Endodermal cell (in vitro differentiated cells): Measurements from ENCODE around the gene HDAC4. TPM values are rescaled to one million over a fixed set of nuclear protein-coding genes. Genes with fewer than 3 reads are reported as not detected.

ENCODE experiments used
- DNase-seq: peaks from one replicate; pipeline ENCODE4 v3.0.0-alpha.2; 2017
- H3K27ac ChIP-seq: 2 replicates; pipeline ENCODE4 v1.5.1; 2013; ENCODE audit warnings: mild to moderate bottlenecking, low read depth, low read length, moderate library complexity
- H3K27me3 ChIP-seq: 2 replicates; pipeline ENCODE4 v1.6.1; 2013; ENCODE audit warnings: mild to moderate bottlenecking, low read length, moderate library complexity; ENCODE audit not compliant: insufficient read depth, control insufficient read depth, poor library complexity, severe bottlenecking
- H3K36me3 ChIP-seq: 2 replicates; pipeline ENCODE4 v1.7.0; 2013; ENCODE audit warnings: mild to moderate bottlenecking, low read length, moderate library complexity; ENCODE audit not compliant: control insufficient read depth, insufficient read depth
- H3K4me1 ChIP-seq: one replicate; pipeline ENCODE4 v1.7.0; 2013; ENCODE audit warnings: low read length; ENCODE audit not compliant: control insufficient read depth, insufficient read depth
- H3K4me3 ChIP-seq: 2 replicates; pipeline ENCODE4 v1.5.1; 2013; ENCODE audit warnings: mild to moderate bottlenecking, low read length, moderate library complexity
- H3K9ac ChIP-seq: 2 replicates; pipeline ENCODE4 v1.6.1; 2013; ENCODE audit warnings: mild to moderate bottlenecking, low read length, moderate library complexity; ENCODE audit not compliant: poor library complexity, severe bottlenecking; ENCODE audit errors: extremely low read depth
- H3K9me3 ChIP-seq: 2 replicates; pipeline ENCODE4 v1.6.1; 2013; ENCODE audit warnings: mild to moderate bottlenecking, low read length, moderate library complexity; ENCODE audit not compliant: control insufficient read depth
- H3K27ac Mint-ChIP-seq: 2 replicates; pipeline ENCODE4 v1.8.0; 2020; ENCODE audit warnings: mixed read lengths
- H3K27me3 Mint-ChIP-seq: 2 replicates; pipeline ENCODE4 v1.8.0; 2021; ENCODE audit warnings: mild to moderate bottlenecking, mixed read lengths; ENCODE audit not compliant: insufficient read depth
- H3K36me3 Mint-ChIP-seq: 2 replicates; pipeline ENCODE4 v1.8.0; 2020; ENCODE audit warnings: low read depth, mixed read lengths
- H3K4me1 Mint-ChIP-seq: 2 replicates; pipeline ENCODE4 v1.8.0; 2020; ENCODE audit warnings: mixed read lengths
- H3K4me3 Mint-ChIP-seq: 2 replicates; pipeline ENCODE4 v1.8.0; 2020; ENCODE audit warnings: mild to moderate bottlenecking, moderate library complexity, mixed read lengths
- H3K9me3 Mint-ChIP-seq: 2 replicates; pipeline ENCODE4 v1.8.0; 2020; ENCODE audit warnings: mild to moderate bottlenecking, mixed read lengths
- WGBS, 2 experiments: methylation state at CpG; one replicate each; pipeline versions ENCODE4 v1.1.5 to v1.1.7; 2013; ENCODE audit warnings: missing lambda C conversion rate in 2 of 2, mixed read lengths in 1 of 2; ENCODE audit not compliant: insufficient coverage in 1 of 2, insufficient read length in 1 of 2; 5-methylcytosine and 5-hydroxymethylcytosine counted together
- total RNA-seq, 2 donors: library from RNA; stranded (reverse); fragmentation: NEBNext Ultra II Directional in 1 of 2; extraction: Animal tissue kit (Norgen Biotek cat#: 25700) in 1 of 2; gene quantifications; 2 replicates in 1 of 2; 3 replicates in 1 of 2; pipeline ENCODE4 v1.2.1, GENCODE V29; 2021
- TF ChIP-seq, protein P1 (sequence below): fragments of 200-600 bp; sonication (generic); conservative IDR thresholded peaks from 2 replicates; pipeline ENCODE4 v1.5.0; 2021; ENCODE audit warnings: antibody characterized with exemption, mild to moderate bottlenecking

Gene HDAC4
- total RNA-seq, 2 donors from 2014 or later = 45.7 to 51.2 TPM

DNA sequence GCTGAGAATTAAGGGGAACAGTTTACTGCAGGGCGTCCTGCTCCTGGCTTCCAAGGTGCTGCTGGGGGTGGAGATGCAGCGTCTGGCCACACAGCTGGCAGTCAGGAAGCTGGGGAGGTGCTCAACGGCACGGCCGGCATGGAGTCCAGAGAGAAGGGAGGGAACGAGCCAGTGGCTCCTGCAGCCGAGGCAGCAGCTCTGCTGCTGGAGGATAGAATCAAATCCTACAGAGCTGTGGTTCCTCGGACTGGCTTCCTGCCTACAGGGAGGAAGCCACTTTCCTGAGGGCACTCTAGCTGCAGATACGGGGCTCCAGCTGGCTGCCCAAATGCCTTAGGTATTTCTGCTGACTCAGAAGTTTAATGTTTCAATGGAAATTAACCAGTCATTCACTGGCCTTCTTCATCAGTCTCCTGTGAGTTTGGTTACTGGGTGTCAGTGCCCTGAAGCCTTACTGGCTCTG lies 286.7 kb downstream of the HDAC4 start:
- WGBS, 2 experiments = 75 to 83% methylated on average over 9 of the region's 9 CpGs
- H3K27ac ChIP-seq = no peak overlapping the region
- peaks cover 13% of the 10 kb centered on the region for H3K36me3 ChIP-seq
- H3K9ac ChIP-seq = no peak overlapping the region
- H3K9me3 ChIP-seq = no peaks in the 10 kb centered on the region
- H3K27ac Mint-ChIP-seq = peak overlapping the region; percentile 74
- TF ChIP-seq, protein P1, sequence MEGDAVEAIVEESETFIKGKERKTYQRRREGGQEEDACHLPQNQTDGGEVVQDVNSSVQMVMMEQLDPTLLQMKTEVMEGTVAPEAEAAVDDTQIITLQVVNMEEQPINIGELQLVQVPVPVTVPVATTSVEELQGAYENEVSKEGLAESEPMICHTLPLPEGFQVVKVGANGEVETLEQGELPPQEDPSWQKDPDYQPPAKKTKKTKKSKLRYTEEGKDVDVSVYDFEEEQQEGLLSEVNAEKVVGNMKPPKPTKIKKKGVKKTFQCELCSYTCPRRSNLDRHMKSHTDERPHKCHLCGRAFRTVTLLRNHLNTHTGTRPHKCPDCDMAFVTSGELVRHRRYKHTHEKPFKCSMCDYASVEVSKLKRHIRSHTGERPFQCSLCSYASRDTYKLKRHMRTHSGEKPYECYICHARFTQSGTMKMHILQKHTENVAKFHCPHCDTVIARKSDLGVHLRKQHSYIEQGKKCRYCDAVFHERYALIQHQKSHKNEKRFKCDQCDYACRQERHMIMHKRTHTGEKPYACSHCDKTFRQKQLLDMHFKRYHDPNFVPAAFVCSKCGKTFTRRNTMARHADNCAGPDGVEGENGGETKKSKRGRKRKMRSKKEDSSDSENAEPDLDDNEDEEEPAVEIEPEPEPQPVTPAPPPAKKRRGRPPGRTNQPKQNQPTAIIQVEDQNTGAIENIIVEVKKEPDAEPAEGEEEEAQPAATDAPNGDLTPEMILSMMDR = no peak
- H3K4me1 Mint-ChIP-seq = no peaks in the 10 kb centered on the region
- H3K4me3 ChIP-seq = no peak overlapping the region
- peaks cover under 1% of the 10 kb centered on the region for H3K4me1 ChIP-seq
- peaks cover 16% of the 10 kb centered on the region for H3K36me3 Mint-ChIP-seq
- no peaks in the 10 kb centered on the region for H3K27me3 Mint-ChIP-seq
- no peaks in the 10 kb centered on the region for H3K27me3 ChIP-seq
- no peak overlapping the region for H3K4me3 Mint-ChIP-seq
- DNase-seq = peak; percentile 66
- no peaks in the 10 kb centered on the region for H3K9me3 Mint-ChIP-seq

GRCh38 chr2:239113615-239114014 lies 287.2 kb downstream of the HDAC4 start:
- DNase-seq = no peak
- Histone ChIP-seq H3K27ac (no peak overlapping the region), H3K4me1 (no peaks in the 10 kb centered on the region), H3K9me3 (no peaks in the 10 kb centered on the region), H3K4me3 (no peak overlapping the region), H3K27me3 (no peaks in the 10 kb centered on the region), H3K9ac (no peak overlapping the region), H3K36me3 (peaks cover 15% of the 10 kb centered on the region)
- Mint-ChIP-seq H3K4me3 (no peak overlapping the region), H3K27ac (peak overlapping the region; percentile 74), H3K27me3 (no peaks in the 10 kb centered on the region), H3K36me3 (peaks cover 16% of the 10 kb centered on the region), H3K4me1 (no peaks in the 10 kb centered on the region), H3K9me3 (no peaks in the 10 kb centered on the region)
- 91 to 94% methylated on average over 5 to 8 of the region's 8 CpGs for WGBS, 2 experiments
- TF ChIP-seq, protein P1 = no peak

GRCh38 chr2:239113171-239113570 lies 287.6 kb downstream of the HDAC4 start:
- no peak for DNase-seq
- Mint-ChIP-seq H3K27ac (peak overlapping the region; percentile 55), H3K27me3 (no peaks in the 10 kb centered on the region), H3K4me3 (no peak overlapping the region), H3K9me3 (no peaks in the 10 kb centered on the region), H3K4me1 (no peaks in the 10 kb centered on the region), H3K36me3 (peaks cover 16% of the 10 kb centered on the region)
- H3K27me3 ChIP-seq = no peaks in the 10 kb centered on the region
- no peak overlapping the region for H3K9ac ChIP-seq
- no peaks in the 10 kb centered on the region for H3K4me1 ChIP-seq
- H3K4me3 ChIP-seq = no peak overlapping the region
- WGBS, 2 experiments = 84 to 94% methylated on average over 11 to 12 of the region's 12 CpGs
- TF ChIP-seq, protein P1 = no peak
- no peaks in the 10 kb centered on the region for H3K9me3 ChIP-seq
- H3K27ac ChIP-seq = no peak overlapping the region
- H3K36me3 ChIP-seq = peaks cover 15% of the 10 kb centered on the region
